H1 (cell line): ENCODE measurements around the gene OR2V2. TPM values are rescaled to one million over a fixed set of nuclear protein-coding genes. Genes with fewer than 3 reads are reported as not detected.

ENCODE experiments used
- CTCF ChIA-PET: fragments of 300-600 bp; sonication (Branson Sonifier 250); formaldehyde crosslinking; loops from one replicate; lab custom pipeline; 2021; ENCODE audit not compliant: partially characterized antibody; lab: Charles Lee
- POLR2A ChIA-PET: fragments of 300-600 bp; sonication (Branson Sonifier 250); formaldehyde crosslinking; loops from one replicate; lab custom pipeline; 2021; ENCODE audit warnings: inconsistent platforms; ENCODE audit not compliant: partially characterized antibody; lab: Charles Lee
- DNase-seq, 2 experiments: peaks; one replicate each; pipeline versions ENCODE4 v3.0.0 to v3.0.0-alpha.2; 2010 to 2022; ENCODE audit warnings: low spot score in 2 of 2, low read depth in 1 of 2, mixed read lengths in 1 of 2
- FAIRE-seq: peaks from 2 replicates; lab custom pipeline; 2011; peaks lifted over from hg19 to GRCh38; lab: Jason Lieb, UNC
- H2AFZ ChIP-seq: 2 replicates; pipeline ENCODE4 v1.8.1; 2012; ENCODE audit warnings: low read length, inconsistent platforms
- H2AK5ac ChIP-seq: 2 replicates; pipeline ENCODE4 v1.6.1; 2013; ENCODE audit warnings: low read depth, low read length
- H2BK120ac ChIP-seq: replicated peaks from 2 replicates; pipeline ENCODE3; 2013; ENCODE audit warnings: low read depth, low read length, inconsistent platforms
- H2BK12ac ChIP-seq: 2 replicates; pipeline ENCODE4 v1.6.1; 2013; ENCODE audit warnings: low read depth, low read length
- H2BK15ac ChIP-seq: 2 replicates; pipeline ENCODE4 v1.6.1; 2013; ENCODE audit warnings: low read length
- H2BK20ac ChIP-seq: 2 replicates; pipeline ENCODE4 v1.6.1; 2013; ENCODE audit warnings: low read length
- H2BK5ac ChIP-seq: 2 replicates; pipeline ENCODE4 v1.6.1; 2013; ENCODE audit warnings: low read depth, low read length
- H3K14ac ChIP-seq: 2 replicates; pipeline ENCODE4 v1.6.1; 2013; ENCODE audit warnings: inconsistent platforms; ENCODE audit not compliant: insufficient read length
- H3K18ac ChIP-seq: 2 replicates; pipeline ENCODE4 v1.6.1; 2013; ENCODE audit warnings: low read length; ENCODE audit errors: extremely low read depth
- H3K23ac ChIP-seq: 2 replicates; pipeline ENCODE4 v1.6.1; 2013; ENCODE audit warnings: inconsistent platforms; ENCODE audit not compliant: insufficient read length
- H3K23me2 ChIP-seq: 2 replicates; pipeline ENCODE4 v1.6.1; 2013; ENCODE audit warnings: low read depth, low read length
- H3K27ac ChIP-seq: 2 replicates; pipeline ENCODE4 v1.6.1; 2011; ENCODE audit warnings: low read depth, low read length, inconsistent platforms
- H3K27me3 ChIP-seq, 4 experiments: replicated peaks in 1 of 4; 1 replicate in 1 of 4; 2 replicates in 3 of 4; pipeline versions ENCODE4 v1.6.1 to v1.8.1; 2011 to 2013; ENCODE audit warnings: low read length in 3 of 4, mild to moderate bottlenecking in 3 of 4, inconsistent platforms in 2 of 4, mixed read lengths in 2 of 4, moderate library complexity in 1 of 4; ENCODE audit not compliant: control insufficient read depth in 3 of 4, insufficient read depth in 3 of 4; ENCODE audit errors: extremely low read depth in 1 of 4
- H3K36me3 ChIP-seq, 4 experiments: 2 replicates each; pipeline versions ENCODE4 v1.6.1 to v1.8.1; 2011 to 2013; ENCODE audit warnings: mild to moderate bottlenecking in 4 of 4, low read length in 3 of 4, moderate library complexity in 2 of 4, control low read depth in 1 of 4, inconsistent platforms in 1 of 4; ENCODE audit not compliant: insufficient read depth in 4 of 4, control insufficient read depth in 2 of 4
- H3K4ac ChIP-seq: replicated peaks from 2 replicates; pipeline ENCODE3; 2013; ENCODE audit warnings: low read length, low read depth, mixed read lengths, inconsistent platforms; ENCODE audit not compliant: insufficient read length
- H3K4me1 ChIP-seq, 4 experiments: replicated peaks in 1 of 4; 1 replicate in 1 of 4; 2 replicates in 3 of 4; pipeline versions ENCODE4 v1.6.1 to v1.8.1; 2011 to 2013; ENCODE audit warnings: low read length in 3 of 4, inconsistent platforms in 2 of 4, mixed read lengths in 1 of 4; ENCODE audit not compliant: insufficient read depth in 4 of 4, control insufficient read depth in 3 of 4
- H3K4me2 ChIP-seq, 2 experiments: 2 replicates each; pipeline versions ENCODE4 v1.6.1 to v1.8.1; 2011 to 2013; ENCODE audit warnings: low read depth in 2 of 2, low read length in 2 of 2, control low read depth in 1 of 2, inconsistent platforms in 1 of 2, mild to moderate bottlenecking in 1 of 2; ENCODE audit not compliant: insufficient read depth in 1 of 2
- H3K4me3 ChIP-seq, 4 experiments: fragments of 200-600, 300-600 bp in 1 of 4; sonication (generic), shearing (Covaris generic), sonication (Bioruptor Twin) in 1 of 4; 2 replicates each; pipeline versions ENCODE4 v1.5.1 to v1.8.1; 2011 to 2016; ENCODE audit warnings: low read length in 4 of 4, low read depth in 3 of 4, control low read depth in 2 of 4, inconsistent platforms in 2 of 4, mild to moderate bottlenecking in 2 of 4, mixed read lengths in 1 of 4, moderate library complexity in 1 of 4; ENCODE audit not compliant: insufficient read depth in 2 of 4; ENCODE audit errors: extremely low read depth in 1 of 4
- H3K56ac ChIP-seq: replicated peaks from 2 replicates; pipeline ENCODE3; 2013; ENCODE audit warnings: low read depth, mild to moderate bottlenecking, mixed read lengths, low read length, inconsistent platforms; ENCODE audit not compliant: insufficient read length
- H3K79me1 ChIP-seq: 2 replicates; pipeline ENCODE4 v1.6.1; 2013; ENCODE audit warnings: low read depth, low read length, control low read depth
- H3K79me2 ChIP-seq, 2 experiments: 2 replicates each; pipeline versions ENCODE4 v1.6.1 to v1.8.1; 2012 to 2013; ENCODE audit warnings: low read length in 2 of 2, mild to moderate bottlenecking in 2 of 2, inconsistent platforms in 1 of 2; ENCODE audit not compliant: insufficient read depth in 2 of 2, control insufficient read depth in 1 of 2
- H3K9ac ChIP-seq, 4 experiments: replicated peaks in 1 of 4; 1 replicate in 1 of 4; 2 replicates in 3 of 4; pipeline versions ENCODE4 v1.6.1 to v1.8.1; 2011 to 2013; ENCODE audit warnings: low read depth in 3 of 4, low read length in 3 of 4, control low read depth in 2 of 4, mild to moderate bottlenecking in 2 of 4, moderate library complexity in 2 of 4, inconsistent platforms in 1 of 4; ENCODE audit errors: extremely low read depth in 1 of 4
- H3K9me3 ChIP-seq, 2 experiments: 2 replicates each; pipeline versions ENCODE4 v1.6.1 to v1.8.1; 2012 to 2013; ENCODE audit warnings: mild to moderate bottlenecking in 2 of 2, moderate library complexity in 2 of 2, control low read depth in 1 of 2, inconsistent platforms in 1 of 2, low read depth in 1 of 2, low read length in 1 of 2, mixed read lengths in 1 of 2; ENCODE audit not compliant: insufficient read depth in 2 of 2
- H4K20me1 ChIP-seq, 2 experiments: replicated peaks in 1 of 2; 2 replicates each; pipeline versions ENCODE3 to v1.8.1; 2011 to 2013; ENCODE audit warnings: inconsistent platforms in 2 of 2, low read length in 2 of 2, mild to moderate bottlenecking in 1 of 2; ENCODE audit not compliant: insufficient read depth in 2 of 2, control insufficient read depth in 1 of 2
- H4K5ac ChIP-seq: 2 replicates; pipeline ENCODE4 v1.6.1; 2013; ENCODE audit warnings: low read length, low read depth, mixed read lengths, inconsistent platforms; ENCODE audit not compliant: insufficient read length
- H4K8ac ChIP-seq: 2 replicates; pipeline ENCODE4 v1.8.0; 2013; ENCODE audit warnings: mild to moderate bottlenecking, moderate library complexity, low read length, inconsistent platforms; ENCODE audit not compliant: insufficient read depth; ENCODE audit errors: extremely low read depth
- H4K91ac ChIP-seq: replicated peaks from 2 replicates; pipeline ENCODE3; 2013; ENCODE audit warnings: low read length, mixed read lengths, inconsistent platforms; ENCODE audit not compliant: insufficient read length
- BCL11A ChIP-seq, 2 experiments: IDR thresholded peaks; one replicate each; pipeline ENCODE4 v1.6.1; 2011; ENCODE audit warnings: low read depth in 2 of 2, low read length in 2 of 2, mild to moderate bottlenecking in 2 of 2
- HDAC2 ChIP-seq, 2 experiments: fragments of 300-600 bp in 1 of 2; sonication (generic) in 1 of 2; IDR thresholded peaks; 2 replicates each; pipeline ENCODE4 v1.6.1; 2011 to 2012; ENCODE audit warnings: low read depth in 2 of 2, low read length in 2 of 2, mild to moderate bottlenecking in 2 of 2, moderate library complexity in 2 of 2, borderline replicate concordance in 1 of 2, inconsistent platforms in 1 of 2
- MAX ChIP-seq: IDR thresholded peaks from 2 replicates; pipeline ENCODE4 v1.6.1; 2012; ENCODE audit warnings: inconsistent platforms
- SIN3A ChIP-seq, 2 experiments: IDR thresholded peaks in 1 of 2; conservative IDR thresholded peaks in 1 of 2; 2 replicates each; pipeline ENCODE4 v1.6.1; 2011 to 2012; ENCODE audit warnings: low read length in 2 of 2, improper control_type of control experiment in 1 of 2, low read depth in 1 of 2, mild to moderate bottlenecking in 1 of 2
- SIRT6 ChIP-seq: IDR thresholded peaks from one replicate; pipeline ENCODE4 v1.7.1; 2012; ENCODE audit warnings: low read length, inconsistent platforms
- SUZ12 ChIP-seq: fragments of 200-600 bp; sonication (generic); IDR thresholded peaks from 2 replicates; pipeline ENCODE4 v1.6.1; 2012; ENCODE audit warnings: mild to moderate bottlenecking, inconsistent platforms, low read length, moderate library complexity, mixed read lengths
- YY1 ChIP-seq: IDR thresholded peaks from 2 replicates; pipeline ENCODE4 v1.6.1; 2011; ENCODE audit warnings: low read depth, mild to moderate bottlenecking, low read length
- WGBS, 2 experiments: shearing (Covaris generic) in 1 of 2; methylation state at CpG; one replicate each; pipeline versions ENCODE4 v1.1.6 to v1.1.7; 2013 to 2015; ENCODE audit warnings: low lambda C conversion rate in 2 of 2, mixed read lengths in 2 of 2, inconsistent platforms in 1 of 2, low coverage in 1 of 2, missing lambda C conversion rate in 1 of 2; ENCODE audit not compliant: insufficient replicate concordance in 2 of 2, insufficient coverage in 1 of 2, insufficient read length in 1 of 2; ENCODE audit errors: extremely low coverage in 1 of 2, missing lambda C conversion rate in 1 of 2; 5-methylcytosine and 5-hydroxymethylcytosine counted together
- polyA plus RNA-seq, 7 experiments: library from polyadenylated mRNA; depleted of rRNA in 3 of 7; stranded (reverse) in 5 of 7; unstranded in 2 of 7; fragments of >200 nt in 5 of 7; fragments of 200-250 nt in 2 of 7; gene quantifications; 1 replicate in 5 of 7; 2 replicates in 1 of 7; 4 replicates in 1 of 7; pipeline versions ENCODE4 v1.2.1 to v1.2.3, GENCODE V29; 2011 to 2013; ENCODE audit warnings: missing spikeins in 2 of 7, mixed read lengths in 2 of 7
- total RNA-seq: library from RNA; stranded (reverse); fragmentation: NEBNext Ultra II Directional; extraction: Animal tissue kit (Norgen Biotek cat#: 25700); gene quantifications from 2 replicates; pipeline ENCODE4 v1.2.1, GENCODE V29; 2021

OR2V2 gene
- total and polyA plus RNA-seq, 2 of the 8 experiments (the other 6 are each of a cell fraction or from before 2014, with no cell fraction given), result not detected

GRCh38 chr5:181127456-181127855 is 19.9 kb upstream of the OR2V2 start:
- Histone ChIP-seq H4K20me1 (no peaks in the 10 kb centered on the region), H3K23ac (no peak overlapping the region), H3K23me2 (peaks cover 3% of the 10 kb centered on the region; the same call in 1 of the 2 replicates), H3K4me2 (no peak overlapping the region), H4K5ac (no peak overlapping the region), H3K4me3 (no peak overlapping the region), H2BK12ac (no peak overlapping the region), H2BK20ac (no peak overlapping the region), H3K79me1 (no peaks in the 10 kb centered on the region), H3K9me3 (peaks cover 0 to 5% of the 10 kb centered on the region in 2 experiments; a peak in 2 of 4 replicates), H3K18ac (no peak overlapping the region), H3K36me3 (no peaks in the 10 kb centered on the region), H4K91ac (no peak overlapping the region), H4K8ac (peak overlapping the region; percentile 75; the same call in 1 of the 2 replicates), H2BK120ac (no peak overlapping the region), H3K27ac (no peak overlapping the region), H3K27me3 (0 out of 7 replicates have a peak, but pooled peaks cover 0 to 3% (median 0%) of the 10 kb centered on the region in 4 experiments), H2AK5ac (no peak overlapping the region), H3K14ac (no peak overlapping the region), H3K9ac (no peak overlapping the region), H2AFZ (no peak overlapping the region; the same call in 1 of the 2 replicates), H3K4me1 (no peaks in the 10 kb centered on the region; a peak in 1 of 7 replicates), H3K56ac (no peak overlapping the region), H2BK5ac (no peak overlapping the region), H3K4ac (no peak overlapping the region), H3K79me2 (no peaks in the 10 kb centered on the region), H2BK15ac (no peak overlapping the region)
- DNase-seq (no peak), FAIRE-seq (no peak)
- ChIA-PET POLR2A (no interaction called here), CTCF (interaction anchor here (0.6 to 1.2 kb wide), 3 partner anchors 9 to 29 kb away, joined by 3 to 4 read pairs (median 3); no protein-coding TSS in a partner anchor)
- no peak for TF ChIP-seq YY1
- no peak for TF ChIP-seq MAX
- TF ChIP-seq SIRT6, result no peak
- TF ChIP-seq BCL11A (IDR thresholded peaks at IDR 0.05; ENCODE audit: low read depth in 2 of 2, low read length in 2 of 2), result no peak
- no peak for TF ChIP-seq HDAC2 (IDR thresholded peaks at IDR 0.05; ENCODE audit: borderline replicate concordance in 1 of 2, low read depth in 2 of 2, low read length in 2 of 2)
- no peak for TF ChIP-seq SUZ12
- no peak for TF ChIP-seq SIN3A (conservative IDR thresholded peaks at IDR 0.05 in 1 of 2, IDR thresholded peaks at IDR 0.05 in 1 of 2; ENCODE audit: low read depth in 1 of 2, low read length in 2 of 2)
- 87% methylated on average over 8 of the region's 10 CpGs; no CpG with 5 or more reads in 1 of the 2 experiments for WGBS, 2 experiments
